CD4-positive, CD25-positive, alpha-beta regulatory T cell (primary cell): Measurements from ENCODE around the gene DCAF11. TPM values are rescaled to one million over a fixed set of nuclear protein-coding genes. Genes with fewer than 3 reads are reported as not detected.
A peak's percentile ranks its signal among the peaks of the same experiment; 100 is the strongest.
"Not testable (repeated sequence)": the region's sequence is repeated elsewhere in the genome, so short reads cannot be mapped to it uniquely, and the experiment has no call there.

Experiments
- ATAC-seq, 2 donors: fragments of 150-1000 bp; cut with Tn5 transposase; one replicate each; pipeline ENCODE4 v1.10.0; 2021; ENCODE audit warnings: low read depth in 2 of 2, moderate number of reproducible peaks in 2 of 2, moderate library complexity in 1 of 2
- DNase-seq, 3 donors: peaks; one replicate each; pipeline versions ENCODE4 v3.0.0 to v3.0.0-alpha.2; 2012 to 2022; ENCODE audit warnings: mixed read lengths in 1 of 3
- H3K27ac ChIP-seq: one replicate; pipeline ENCODE4 v1.7.0; 2013; ENCODE audit warnings: mild to moderate bottlenecking, low read length; ENCODE audit not compliant: insufficient read depth, poor library complexity, severe bottlenecking
- H3K27me3 ChIP-seq: one replicate; pipeline ENCODE4 v1.7.0; 2013; ENCODE audit warnings: low read length; ENCODE audit not compliant: control insufficient read depth, insufficient read depth
- H3K36me3 ChIP-seq: one replicate; pipeline ENCODE4 v1.7.0; 2013; ENCODE audit warnings: mild to moderate bottlenecking, low read length, moderate library complexity; ENCODE audit not compliant: control insufficient read depth, insufficient read depth
- H3K4me1 ChIP-seq: 2 replicates; pipeline ENCODE4 v1.7.0; 2013; ENCODE audit warnings: mild to moderate bottlenecking, low read length; ENCODE audit not compliant: insufficient read depth, control insufficient read depth, poor library complexity, severe bottlenecking
- H3K4me3 ChIP-seq: one replicate; pipeline ENCODE4 v1.7.0; 2013; ENCODE audit warnings: low read depth, mild to moderate bottlenecking, low read length, moderate library complexity
- H3K9me3 ChIP-seq, 2 experiments: 1 replicate in 1 of 2; 2 replicates in 1 of 2; pipeline ENCODE4 v1.7.0; 2013; ENCODE audit warnings: low read length in 2 of 2, mild to moderate bottlenecking in 1 of 2, moderate library complexity in 1 of 2; ENCODE audit not compliant: control insufficient read depth in 2 of 2
- H3K27ac Mint-ChIP-seq, 3 donors: one replicate each; pipeline ENCODE4 v1.8.0; 2020 to 2022; ENCODE audit warnings: mild to moderate bottlenecking in 3 of 3, mixed read lengths in 3 of 3, moderate library complexity in 2 of 3
- H3K27me3 Mint-ChIP-seq: one replicate; pipeline ENCODE4 v1.8.0; 2022; ENCODE audit warnings: mild to moderate bottlenecking, mixed read lengths
- H3K36me3 Mint-ChIP-seq: one replicate; pipeline ENCODE4 v1.8.0; 2020; ENCODE audit warnings: mixed read lengths
- H3K4me1 Mint-ChIP-seq, 4 donors: one replicate each; pipeline ENCODE4 v1.8.0; 2020 to 2022; ENCODE audit warnings: mixed read lengths in 4 of 4, mild to moderate bottlenecking in 1 of 4
- H3K4me3 Mint-ChIP-seq, 4 donors: one replicate each; pipeline ENCODE4 v1.8.0; 2020 to 2022; ENCODE audit warnings: mild to moderate bottlenecking in 4 of 4, mixed read lengths in 4 of 4, moderate library complexity in 3 of 4
- H3K9me3 Mint-ChIP-seq, 7 donors: one replicate each; pipeline ENCODE4 v1.8.0; 2020 to 2022; ENCODE audit warnings: mixed read lengths in 7 of 7, mild to moderate bottlenecking in 3 of 7, moderate library complexity in 2 of 7
- polyA plus RNA-seq, 4 donors: library from polyadenylated mRNA; unstranded; fragments of 300-500 nt; fragmentation: Illumina TruSeq; gene quantifications; one replicate each; pipeline ENCODE4 v1.2.3, GENCODE V29; 2021
- total RNA-seq: library from RNA; stranded (reverse); gene quantifications from one replicate; pipeline ENCODE4 v1.2.3, GENCODE V29; 2022

DCAF11 gene
- total and polyA plus RNA-seq, 5 donors from 2014 or later = 73.4 to 97.8 (median 84.8) TPM

GRCh38 chr14:24102357-24103048 lies 12.1 kb upstream of the DCAF11 start:
- no peak for ATAC-seq
- no peaks in the 10 kb centered on the region for H3K4me1 ChIP-seq
- H3K9me3 Mint-ChIP-seq = peaks cover 0 to 1% (median 0%) of the 10 kb centered on the region in 7 donors
- no peaks in the 10 kb centered on the region for H3K9me3 ChIP-seq
- H3K36me3 ChIP-seq = peaks cover 40% of the 10 kb centered on the region
- H3K4me1 Mint-ChIP-seq = peaks cover under 1 to 5% (median 3%) of the 10 kb centered on the region in 4 donors
- H3K36me3 Mint-ChIP-seq = peaks cover 45% of the 10 kb centered on the region
- no peak overlapping the region for H3K4me3 ChIP-seq
- no peaks in the 10 kb centered on the region for H3K27me3 Mint-ChIP-seq
- DNase-seq = no peak
- no peaks in the 10 kb centered on the region for H3K27me3 ChIP-seq
- H3K27ac ChIP-seq = no peak overlapping the region
- no peak overlapping the region for H3K27ac Mint-ChIP-seq
- H3K4me3 Mint-ChIP-seq = no peak overlapping the region

- H3K27me3 Mint-ChIP-seq = no peaks in the 10 kb centered on the region
- Histone ChIP-seq H3K36me3 (peaks cover 33% of the 10 kb centered on the region), H3K27me3 (no peaks in the 10 kb centered on the region), H3K9me3 (no peaks in the 10 kb centered on the region), H3K4me3 (no peak overlapping the region), H3K27ac (no peak overlapping the region), H3K4me1 (peaks cover under 1% of the 10 kb centered on the region)
- H3K27ac Mint-ChIP-seq = no peak overlapping the region
- DNase-seq (no peak), ATAC-seq (no peak)
- peaks cover 41% of the 10 kb centered on the region for H3K36me3 Mint-ChIP-seq
- H3K4me3 Mint-ChIP-seq = peak overlapping the region in 1 of 4 donors; percentile 54
- peaks cover 3 to 12% (median 7%) of the 10 kb centered on the region in 4 donors for H3K4me1 Mint-ChIP-seq
- peaks cover 0 to 1% (median 0%) of the 10 kb centered on the region in 7 donors for H3K9me3 Mint-ChIP-seq
Measured at GRCh38 chr14:24103451-24103850, 11.1 kb upstream of the DCAF11 start.

- H3K4me3 ChIP-seq, H3K9me3 ChIP-seq, DNase-seq, H3K27ac ChIP-seq, H3K9me3 Mint-ChIP-seq, H3K27me3 Mint-ChIP-seq, H3K4me1 ChIP-seq, ATAC-seq, H3K4me3 Mint-ChIP-seq, H3K27me3 ChIP-seq: not testable (repeated sequence)
- peaks cover 9 to 21% (median 13%) of the 10 kb centered on the region in 4 donors for H3K4me1 Mint-ChIP-seq
- peak overlapping the region in 2 of 3 donors; percentile 9 to 17 for H3K27ac Mint-ChIP-seq
- peaks cover 33% of the 10 kb centered on the region for H3K36me3 Mint-ChIP-seq
- peaks cover 19% of the 10 kb centered on the region for H3K36me3 ChIP-seq
Measured at GRCh38 chr14:24105609-24106239, 8.9 kb upstream of the DCAF11 start.

DNA sequence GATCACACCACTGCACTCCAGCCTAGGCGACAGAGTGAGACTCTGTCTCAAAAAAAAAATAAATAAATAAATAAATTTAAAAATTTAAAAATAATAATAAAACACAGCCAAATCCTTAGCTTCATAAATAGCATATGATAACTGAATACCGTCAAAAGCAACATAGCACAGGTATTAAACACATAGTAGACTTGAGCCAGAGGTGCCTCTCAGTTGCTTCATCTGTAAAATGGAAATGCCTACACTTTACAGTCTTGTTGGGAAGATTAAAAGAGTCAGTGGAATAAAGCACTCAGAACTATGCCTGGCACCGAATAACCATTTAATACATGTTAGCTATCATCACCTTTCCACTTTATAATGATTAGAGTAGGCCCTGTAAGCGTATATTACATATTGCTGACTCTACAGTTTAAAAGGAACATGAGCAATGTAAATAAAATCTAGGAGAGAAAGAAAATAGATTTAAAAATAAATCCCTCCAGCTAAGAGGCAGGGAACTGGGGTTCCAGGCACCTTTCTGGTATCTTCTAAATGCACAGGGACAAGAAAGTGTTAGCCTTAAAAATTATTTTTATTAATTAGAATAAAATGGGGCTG lies 7.8 kb upstream of the DCAF11 start:
- H3K9me3 ChIP-seq = no peaks in the 10 kb centered on the region
- no peak overlapping the region for H3K27ac Mint-ChIP-seq
- no peak overlapping the region for H3K27ac ChIP-seq
- H3K36me3 Mint-ChIP-seq = peaks cover 28% of the 10 kb centered on the region
- H3K4me3 ChIP-seq = no peak overlapping the region
- no peaks in the 10 kb centered on the region for H3K27me3 Mint-ChIP-seq
- DNase-seq = no peak
- peaks cover 0 to 1% (median 0%) of the 10 kb centered on the region in 7 donors for H3K9me3 Mint-ChIP-seq
- H3K36me3 ChIP-seq = peaks cover 18% of the 10 kb centered on the region
- H3K4me1 ChIP-seq = peaks cover 9% of the 10 kb centered on the region
- no peaks in the 10 kb centered on the region for H3K27me3 ChIP-seq
- peaks cover 9 to 21% (median 13%) of the 10 kb centered on the region in 4 donors for H3K4me1 Mint-ChIP-seq
- H3K4me3 Mint-ChIP-seq = no peak overlapping the region
- ATAC-seq = no peak

DNA sequence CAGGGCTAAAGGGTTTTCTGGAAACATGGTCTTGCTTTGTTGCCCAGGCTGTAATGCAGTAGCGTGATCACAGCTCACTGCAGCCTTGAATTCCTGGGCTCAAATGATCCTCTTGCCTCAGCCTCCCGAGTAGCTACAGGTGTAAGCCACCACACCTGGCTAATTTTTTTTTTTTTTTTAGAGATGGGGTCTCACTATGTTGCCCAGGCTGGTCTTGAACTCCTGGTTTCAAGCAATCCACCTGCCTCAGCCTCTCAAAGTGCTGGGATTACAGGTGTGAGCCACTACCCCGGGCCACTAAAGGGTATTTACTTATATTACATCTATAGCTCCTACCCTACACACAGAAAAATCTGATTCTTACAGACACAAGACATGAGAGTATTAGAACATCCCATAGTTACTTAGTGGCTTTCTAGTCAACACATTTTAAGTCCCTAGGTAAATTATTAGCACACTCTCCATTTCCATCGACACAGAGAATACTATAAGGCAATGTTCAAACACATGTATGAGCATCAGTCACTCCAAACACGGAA lies 6.2 kb upstream of the DCAF11 start:
- no peaks in the 10 kb centered on the region for H3K27me3 Mint-ChIP-seq
- peaks cover 9 to 21% (median 15%) of the 10 kb centered on the region in 4 donors for H3K4me1 Mint-ChIP-seq
- H3K27ac Mint-ChIP-seq = peak overlapping the region; percentile 90 to 99 (median 95)
- Histone ChIP-seq H3K27me3 (no peaks in the 10 kb centered on the region), H3K36me3 (peaks cover 6% of the 10 kb centered on the region), H3K4me1 (peaks cover 13% of the 10 kb centered on the region), H3K4me3 (peak overlapping the region; percentile 46), H3K27ac (peak overlapping the region; percentile 82), H3K9me3 (no peaks in the 10 kb centered on the region)
- no peak for DNase-seq
- H3K36me3 Mint-ChIP-seq = peaks cover 15% of the 10 kb centered on the region
- peak; percentile 16 to 18 for ATAC-seq
- H3K4me3 Mint-ChIP-seq = peak overlapping the region in 1 of 4 donors; percentile 70
- peaks cover 0 to 1% (median 0%) of the 10 kb centered on the region in 7 donors for H3K9me3 Mint-ChIP-seq

DNA sequence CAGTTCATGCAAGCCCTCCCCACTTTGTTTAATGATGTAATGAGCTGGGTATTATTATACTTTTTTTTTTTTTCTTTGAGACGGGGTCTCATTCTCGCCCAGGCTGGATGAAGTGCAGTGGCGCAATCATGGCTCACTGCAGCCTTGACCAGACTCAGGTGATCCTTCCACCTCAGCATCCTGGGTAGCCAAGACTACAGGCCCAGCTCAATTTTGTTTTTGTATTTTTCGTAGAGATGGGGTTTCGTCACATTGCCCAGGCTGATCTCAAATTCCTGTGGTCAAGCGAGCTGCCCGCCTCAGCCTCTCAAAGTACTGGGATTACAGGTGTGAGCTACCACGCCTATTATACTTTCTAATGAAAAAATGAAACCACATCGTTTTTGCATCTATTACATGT lies 4.5 kb upstream of the DCAF11 start:
- no peak overlapping the region for H3K4me3 Mint-ChIP-seq
- H3K4me1 Mint-ChIP-seq = peaks cover 6 to 23% (median 16%) of the 10 kb centered on the region in 4 donors
- H3K36me3 Mint-ChIP-seq = peaks cover 2% of the 10 kb centered on the region
- Histone ChIP-seq H3K4me1 (peaks cover 17% of the 10 kb centered on the region), H3K27me3 (no peaks in the 10 kb centered on the region), H3K27ac (no peak overlapping the region), H3K9me3 (no peaks in the 10 kb centered on the region), H3K4me3 (no peak overlapping the region), H3K36me3 (no peaks in the 10 kb centered on the region)
- no peak for DNase-seq
- no peak for ATAC-seq
- H3K27ac Mint-ChIP-seq = no peak overlapping the region
- peaks cover 0 to 1% (median 0%) of the 10 kb centered on the region in 7 donors for H3K9me3 Mint-ChIP-seq
- no peaks in the 10 kb centered on the region for H3K27me3 Mint-ChIP-seq

DNA sequence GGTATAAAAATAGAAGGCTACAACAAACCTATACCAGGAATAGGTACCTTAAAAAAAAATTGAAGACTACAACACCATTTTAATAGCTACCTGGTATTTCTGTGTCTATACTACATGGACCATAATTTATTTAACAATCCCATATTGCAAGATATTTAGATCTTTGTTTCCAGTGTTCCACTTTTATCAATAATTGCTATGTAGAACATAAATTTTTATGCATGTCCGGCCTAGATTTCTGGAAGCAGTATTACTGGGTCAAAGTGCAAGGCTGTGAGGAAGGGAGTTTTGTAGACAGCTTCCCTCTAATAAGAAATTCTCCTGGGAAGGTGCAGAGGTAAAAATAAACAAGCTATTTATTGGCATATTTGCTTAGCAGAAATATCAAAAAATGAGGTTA lies 4.1 kb upstream of the DCAF11 start:
- ATAC-seq = no peak

More for the DNA sequence above, 4.1 kb upstream of the DCAF11 start:
- Mint-ChIP-seq H3K4me3 (peak overlapping the region in 1 of 4 donors; percentile 39), H3K27me3 (no peaks in the 10 kb centered on the region), H3K4me1 (peaks cover 9 to 28% (median 18%) of the 10 kb centered on the region in 4 donors), H3K36me3 (no peaks in the 10 kb centered on the region), H3K9me3 (peaks cover 0 to 1% (median 0%) of the 10 kb centered on the region in 7 donors), H3K27ac (peak overlapping the region in 1 of 3 donors; percentile 60)
- H3K27me3 ChIP-seq = no peaks in the 10 kb centered on the region
- H3K4me1 ChIP-seq = peaks cover 21% of the 10 kb centered on the region
- no peaks in the 10 kb centered on the region for H3K9me3 ChIP-seq
- no peaks in the 10 kb centered on the region for H3K36me3 ChIP-seq
- DNase-seq = no peak
- no peak overlapping the region for H3K27ac ChIP-seq
- H3K4me3 ChIP-seq = no peak overlapping the region
